ENCODE measurements around the gene MYO18A.
"Not testable (repeated sequence)": the region's sequence is repeated elsewhere in the genome, so short reads cannot be mapped to it uniquely, and the experiment has no call there.

The MYO18A gene

GRCh38 chr17:29170682-29171081 lies 9.5 kb downstream of the MYO18A start:
- Histone ChIP-seq H3K27ac (no peak overlapping the region), H3K36me3 (replicated peaks) (no peaks in the 10 kb centered on the region), H3K4me3 (ENCODE audit: low read depth, low read length) (no peak overlapping the region), H3K27me3 (replicated peaks) (no peaks in the 10 kb centered on the region)
- no peak for DNase-seq
- TF ChIP-seq CTCF (IDR thresholded peaks at IDR 0.05; ENCODE audit: low read depth, low read length, missing control alignments): no peak
- in situ Hi-C loops (cut with HindIII; ENCODE audit: low pct_ligation_motif_present, low sequenced_read_pairs): no loop called here

- Histone ChIP-seq H3K36me3 (replicated peaks) (no peaks in the 10 kb centered on the region), H3K27me3 (replicated peaks) (no peaks in the 10 kb centered on the region), H3K27ac (no peak overlapping the region), H3K4me3 (ENCODE audit: low read depth, low read length) (no peak overlapping the region)
- no peak for TF ChIP-seq CTCF (IDR thresholded peaks at IDR 0.05; ENCODE audit: low read depth, low read length, missing control alignments)
- in situ Hi-C loops (cut with HindIII; ENCODE audit: low pct_ligation_motif_present, low sequenced_read_pairs): no loop called here
- no peak for DNase-seq
Measured at GRCh38 chr17:29169806-29170591, 10.2 kb downstream of the MYO18A start.

GRCh38 chr17:29168759-29169126 lies 11.5 kb downstream of the MYO18A start:
- DNase-seq; H3K4me3 ChIP-seq (ENCODE audit: low read depth, low read length); in situ Hi-C loops (cut with HindIII; ENCODE audit: low pct_ligation_motif_present, low sequenced_read_pairs); H3K36me3 ChIP-seq (replicated peaks); H3K27ac ChIP-seq; H3K27me3 ChIP-seq (replicated peaks): not testable (repeated sequence)

GRCh38 chr17:29168079-29168758 lies 12.0 kb downstream of the MYO18A start:
- H3K27ac ChIP-seq: no peak overlapping the region
- no peak for DNase-seq
- TF ChIP-seq CTCF (IDR thresholded peaks at IDR 0.05; ENCODE audit: low read depth, low read length, missing control alignments): no peak
- in situ Hi-C loops (cut with HindIII; ENCODE audit: low pct_ligation_motif_present, low sequenced_read_pairs): no loop called here
- no peaks in the 10 kb centered on the region for H3K27me3 ChIP-seq (replicated peaks)
- H3K36me3 ChIP-seq (replicated peaks): no peaks in the 10 kb centered on the region
- H3K4me3 ChIP-seq (ENCODE audit: low read depth, low read length): no peak overlapping the region

- no peak for DNase-seq
- Histone ChIP-seq H3K4me3 (ENCODE audit: low read depth, low read length) (no peak overlapping the region), H3K27ac (no peak overlapping the region), H3K27me3 (replicated peaks) (no peaks in the 10 kb centered on the region), H3K36me3 (replicated peaks) (no peaks in the 10 kb centered on the region)
- in situ Hi-C loops (cut with HindIII; ENCODE audit: low pct_ligation_motif_present, low sequenced_read_pairs): no loop called here
- no peak for TF ChIP-seq CTCF (IDR thresholded peaks at IDR 0.05; ENCODE audit: low read depth, low read length, missing control alignments)
Measured at GRCh38 chr17:29167393-29168078, 12.7 kb downstream of the MYO18A start.

- in situ Hi-C loops (cut with HindIII; ENCODE audit: low pct_ligation_motif_present, low sequenced_read_pairs): no loop called here
- no peak for DNase-seq
- Histone ChIP-seq H3K36me3 (replicated peaks) (no peaks in the 10 kb centered on the region), H3K4me3 (ENCODE audit: low read depth, low read length) (no peak overlapping the region), H3K27ac (no peak overlapping the region), H3K27me3 (replicated peaks) (no peaks in the 10 kb centered on the region)
- no peak for TF ChIP-seq CTCF (IDR thresholded peaks at IDR 0.05; ENCODE audit: low read depth, low read length, missing control alignments)
Measured at GRCh38 chr17:29166507-29166887, 13.7 kb downstream of the MYO18A start.
